Head of caudate nucleus (tissue), 42 donors: Measurements from ENCODE around the gene ATXN1.

Experiments
- DNase-seq, 42 donors: peaks; one replicate each; pipeline versions ENCODE4 v3.0.0 to v3.0.0-alpha.2; 2020 to 2021; ENCODE audit warnings: mixed read lengths in 7 of 42
- intact Hi-C: fragments of 100-400 bp; cut with DNase I; formaldehyde crosslinking; loops from one replicate; pipeline ENCODE4 v1.15.0; 2022

ATXN1 gene

DNA sequence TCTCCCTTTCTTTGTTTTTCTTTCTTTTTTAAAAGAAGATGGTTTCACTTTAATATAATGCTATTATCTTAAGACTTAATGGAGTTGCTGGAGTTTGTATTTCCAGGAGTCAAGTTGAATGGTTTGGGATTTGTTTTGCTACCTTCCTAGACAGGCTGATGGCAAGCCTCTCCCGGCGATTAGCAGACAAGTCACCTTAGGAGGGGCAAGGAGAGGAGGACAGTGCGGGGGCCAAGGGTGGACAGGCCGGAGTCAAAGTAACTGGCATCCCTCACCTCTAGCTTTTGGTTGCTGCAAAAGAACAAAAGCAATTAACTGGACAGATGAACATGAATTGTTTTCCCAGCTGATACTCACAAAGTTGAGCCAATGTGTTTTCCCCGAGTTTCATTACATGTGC is 465.8 kb downstream of the ATXN1 start:
- peak in 3 of 42 donors; percentile 23 to 32 (median 30) for DNase-seq
- intact Hi-C loops, result no loop called here

DNA sequence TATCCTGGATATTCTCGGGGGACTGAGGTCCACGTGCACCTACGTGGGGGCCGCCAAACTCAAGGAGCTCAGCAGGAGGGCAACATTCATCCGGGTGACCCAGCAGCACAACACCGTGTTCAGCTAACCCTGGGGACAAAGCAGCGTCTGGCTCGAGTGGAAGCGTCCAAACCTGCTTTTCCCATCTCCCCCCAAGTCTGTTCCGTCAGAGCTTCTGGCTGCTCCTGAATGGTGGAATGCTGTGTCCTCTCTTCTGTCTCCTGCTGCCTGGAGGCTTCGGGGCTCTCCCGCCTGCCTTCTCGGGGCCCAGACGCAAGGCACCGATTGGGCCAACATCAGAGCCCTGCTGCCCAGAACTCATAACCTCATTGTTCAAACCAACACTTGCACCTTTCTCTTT is 466.2 kb downstream of the ATXN1 start:
- intact Hi-C loops, result no loop called here
- DNase-seq, result peak in 4 of 42 donors; percentile 30 to 41 (median 32)

DNA sequence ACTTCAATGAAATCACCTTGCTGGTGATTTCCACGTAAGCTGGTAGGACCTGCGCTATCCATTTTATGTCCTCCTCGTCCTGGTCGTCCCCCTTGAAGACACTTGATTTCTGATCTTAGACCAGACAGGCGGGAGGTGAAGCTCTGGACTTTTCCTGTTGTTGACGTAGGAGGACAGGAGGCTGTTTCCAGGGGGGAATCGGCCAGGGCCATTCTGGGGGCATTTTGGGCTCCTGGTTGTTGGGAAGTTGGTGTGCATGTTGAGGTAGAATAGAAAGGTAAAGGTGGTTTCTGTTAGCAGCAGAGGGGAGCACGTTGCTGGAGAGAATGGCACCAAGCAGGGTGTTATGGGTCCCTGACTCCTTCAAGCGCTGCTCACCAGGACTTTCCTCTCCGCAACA is 466.9 kb downstream of the ATXN1 start:
- intact Hi-C loops, result no loop called here

DNA sequence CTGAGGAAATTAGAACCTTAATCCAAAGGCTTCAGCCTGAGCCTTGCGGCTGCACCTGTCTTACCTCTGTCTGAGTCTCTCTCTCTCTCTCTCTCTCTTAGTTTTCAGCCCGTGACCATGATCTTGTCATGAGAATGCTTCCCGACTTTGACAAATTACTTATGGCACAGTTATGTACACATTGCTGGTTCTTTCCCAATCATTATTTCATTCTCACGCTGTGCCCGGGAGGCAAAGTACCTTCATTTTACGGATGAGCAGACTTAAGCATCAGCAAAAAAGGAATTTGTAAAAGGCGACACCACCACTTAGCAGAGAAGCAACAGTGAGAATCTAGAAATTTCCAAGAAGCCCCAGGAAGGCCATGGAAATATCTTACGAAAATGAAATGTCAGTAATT is 468.3 kb downstream of the ATXN1 start:
- intact Hi-C loops, result no loop called here
- peak in 1 of 42 donors; percentile 16 for DNase-seq

More for the DNA sequence above, 466.9 kb downstream of the ATXN1 start:
- peak in 1 of 42 donors; percentile 26 for DNase-seq

DNA sequence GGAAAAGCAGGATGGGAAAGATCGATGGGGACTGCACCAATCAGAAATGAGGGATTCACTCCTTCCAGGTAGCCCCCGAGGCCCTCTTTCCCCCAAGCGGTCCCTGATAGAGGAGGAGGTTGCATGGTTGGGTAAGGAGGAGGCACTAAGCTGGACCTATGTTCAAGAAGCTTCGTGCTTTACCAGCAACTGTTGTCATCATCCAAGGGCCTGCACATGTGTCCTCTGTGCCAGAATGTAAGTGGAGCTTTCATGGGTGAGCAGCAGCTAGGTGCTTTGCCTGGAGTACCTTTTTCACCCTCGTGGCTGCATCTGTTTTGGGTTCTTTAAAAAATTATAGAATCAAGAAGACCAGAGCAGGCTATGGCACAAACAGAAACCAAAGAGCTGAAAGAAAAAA is 468.8 kb downstream of the ATXN1 start:
- peak in 2 of 42 donors; percentile 15 to 25 for DNase-seq
- intact Hi-C loops, result no loop called here

DNA sequence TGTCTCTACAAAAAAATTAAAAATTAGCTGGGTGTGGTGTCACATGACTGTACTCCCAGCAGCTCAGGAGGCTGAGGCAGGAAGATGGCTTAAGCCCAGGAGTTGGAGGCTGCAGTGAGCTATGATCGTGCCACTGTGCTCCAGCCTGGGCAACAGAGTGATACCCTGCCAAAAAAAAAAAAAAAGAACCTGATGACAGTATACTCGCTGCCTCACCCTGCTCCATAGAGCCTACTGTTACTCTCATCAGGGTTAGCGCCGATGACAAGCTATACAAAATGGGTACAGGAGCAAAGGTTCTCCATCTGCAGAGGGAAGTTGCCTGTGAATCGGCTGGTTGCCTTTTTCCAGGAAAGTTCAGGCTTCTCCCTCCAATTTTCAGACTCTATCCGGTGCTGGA is 469.5 kb downstream of the ATXN1 start:
- intact Hi-C loops, result no loop called here
- DNase-seq, result peak in 1 of 42 donors; percentile 2

DNA sequence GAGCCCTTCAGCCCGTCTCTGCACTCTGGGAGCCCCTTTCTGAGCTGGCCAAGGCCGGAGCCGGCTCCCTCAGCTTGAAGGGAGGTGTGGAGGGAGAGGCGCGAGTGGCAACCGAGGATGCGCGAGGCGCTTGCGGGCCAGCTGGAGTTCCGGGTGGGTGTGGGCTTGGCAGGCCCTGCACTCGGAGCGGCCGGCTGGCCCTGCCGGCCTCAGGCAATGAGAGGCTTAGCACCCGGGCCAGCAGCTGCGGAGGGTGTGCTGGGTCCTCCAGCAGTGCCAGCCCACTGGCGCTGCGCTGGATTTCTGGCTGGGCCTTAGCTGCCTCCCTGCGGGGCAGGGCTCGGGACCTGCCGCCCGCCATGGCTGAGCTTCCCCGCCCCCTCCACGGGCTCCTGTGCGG is 473.1 kb downstream of the ATXN1 start:
- intact Hi-C loops, result loop anchor here (5.0 kb wide), 1 partner anchor 44 kb away; no protein-coding TSS in a partner anchor
- peak in 2 of 42 donors; percentile 14 to 28 for DNase-seq

DNA sequence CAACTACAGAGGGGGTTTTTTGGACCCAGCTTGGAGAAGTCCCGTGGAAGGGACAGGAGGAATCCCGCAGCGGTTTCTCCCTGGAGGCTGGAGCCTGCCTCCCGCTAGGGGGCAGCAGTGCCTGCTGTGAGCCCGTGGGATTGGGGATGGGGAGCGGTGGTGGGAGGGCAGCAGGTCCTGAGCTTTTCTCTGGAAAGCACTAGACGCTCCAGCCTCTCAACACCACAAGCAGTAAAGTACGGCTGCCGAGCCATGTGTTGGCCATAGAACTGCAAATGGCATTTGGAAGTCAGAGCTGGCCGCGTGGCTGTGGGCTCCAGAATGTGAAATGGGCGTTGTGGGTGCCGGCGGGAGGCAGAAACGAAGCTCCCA is 475.1 kb downstream of the ATXN1 start:
- peak; percentile 46 to 92 (median 79) for DNase-seq
- intact Hi-C loops, result loop anchor here (5.0 kb wide), 1 partner anchor 46 kb away; no protein-coding TSS in a partner anchor

DNA sequence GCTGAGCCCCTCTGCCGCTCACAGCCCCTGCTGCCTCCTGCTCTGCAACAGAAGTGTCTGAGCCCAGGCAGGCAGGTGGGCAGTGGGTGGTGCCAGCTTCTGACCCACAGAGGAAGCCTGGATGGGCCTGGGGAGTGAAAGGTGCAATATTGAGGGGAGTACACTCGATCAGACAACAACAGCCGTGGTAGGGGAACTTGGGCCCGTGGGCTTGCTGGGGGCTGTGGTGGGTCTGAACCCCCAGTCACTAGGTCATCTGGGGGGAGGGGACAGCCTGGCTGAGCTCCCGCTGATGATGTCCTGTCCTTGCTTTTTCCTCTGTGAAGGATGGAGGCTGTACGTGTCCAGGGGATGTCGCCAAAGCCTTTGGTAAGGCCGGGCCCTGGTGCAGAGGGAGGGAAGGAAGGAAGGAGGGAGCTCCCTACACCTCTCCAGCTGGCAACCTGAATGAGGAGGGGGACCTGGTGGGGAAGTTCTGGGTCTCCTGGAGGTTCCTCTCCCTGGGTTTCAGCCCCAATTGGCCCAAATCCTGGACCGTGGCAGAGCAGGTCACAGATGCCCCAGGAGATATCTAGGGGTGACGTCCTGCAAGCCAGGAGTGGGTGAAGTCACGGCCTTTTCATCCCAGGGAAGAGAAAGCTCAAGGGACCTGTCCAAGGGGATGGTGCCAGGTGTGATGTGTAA is 475.7 kb downstream of the ATXN1 start:
- DNase-seq, result no peak
- intact Hi-C loops, result loop anchor here (5.0 kb wide), 1 partner anchor 47 kb away; no protein-coding TSS in a partner anchor

DNA sequence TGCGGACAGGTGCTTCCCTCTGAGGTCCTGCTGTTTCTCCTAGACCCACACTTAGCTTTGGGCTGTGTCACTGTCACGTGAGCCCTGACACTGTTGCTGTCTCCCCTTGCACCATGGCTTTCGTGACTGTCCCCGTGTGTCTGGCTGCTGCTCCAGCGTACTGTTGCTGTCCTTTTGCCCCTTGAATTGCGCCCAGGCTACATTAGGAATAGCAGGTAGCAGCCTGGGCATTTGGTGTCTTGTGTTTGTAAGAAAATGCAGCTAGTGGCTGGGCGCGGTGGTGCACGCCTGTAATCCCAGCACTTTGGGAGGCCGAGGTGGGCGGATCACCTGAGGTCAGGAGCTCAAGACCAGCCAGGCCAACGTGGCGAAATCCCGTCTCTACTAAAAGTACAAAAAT is 476.8 kb downstream of the ATXN1 start:
- DNase-seq, result peak in 1 of 42 donors; percentile 16
- intact Hi-C loops, result no loop called here

DNA sequence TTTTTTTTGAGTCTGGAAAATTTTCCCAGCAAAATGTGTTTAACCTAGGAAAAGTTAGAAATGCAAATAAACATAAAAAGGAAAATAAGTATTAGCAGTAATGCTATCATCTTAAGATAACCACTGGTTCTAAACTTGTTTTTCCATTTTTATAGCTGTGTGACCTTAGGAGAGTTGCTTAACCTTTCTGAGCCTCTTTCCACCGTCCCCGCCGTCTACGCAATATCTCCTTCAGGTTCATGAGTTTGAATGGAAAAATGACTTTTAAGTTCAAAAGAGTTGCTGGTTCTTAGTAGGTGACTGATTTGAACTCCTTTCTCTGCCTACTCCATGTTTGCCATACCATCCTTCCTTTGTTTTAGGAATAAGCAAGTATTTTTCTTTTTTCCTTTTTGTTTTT is 478.9 kb downstream of the ATXN1 start:
- peak in 1 of 42 donors; percentile 8 for DNase-seq
- intact Hi-C loops, result no loop called here

DNA sequence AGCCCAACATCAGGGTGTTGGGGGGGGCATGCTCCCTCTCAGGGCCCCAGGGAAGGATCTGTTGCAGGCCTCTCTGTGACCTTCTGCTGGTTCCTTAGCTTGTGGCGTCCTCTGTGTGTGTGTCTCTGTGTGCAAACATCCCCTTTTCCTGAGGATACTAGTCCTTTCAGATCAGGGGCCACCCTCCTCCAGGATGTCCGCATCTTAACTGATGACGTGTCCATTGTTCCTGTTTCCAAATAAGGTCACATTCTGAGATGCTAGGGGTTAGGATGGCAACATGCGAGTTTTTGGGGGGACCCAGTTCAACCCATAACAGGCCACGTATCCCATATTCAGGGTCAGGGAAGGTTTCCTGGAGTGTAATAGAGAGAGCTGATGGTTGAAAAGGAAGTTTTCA is 482.0 kb downstream of the ATXN1 start:
- intact Hi-C loops, result no loop called here
- DNase-seq, result peak in 1 of 42 donors; percentile 10

DNA sequence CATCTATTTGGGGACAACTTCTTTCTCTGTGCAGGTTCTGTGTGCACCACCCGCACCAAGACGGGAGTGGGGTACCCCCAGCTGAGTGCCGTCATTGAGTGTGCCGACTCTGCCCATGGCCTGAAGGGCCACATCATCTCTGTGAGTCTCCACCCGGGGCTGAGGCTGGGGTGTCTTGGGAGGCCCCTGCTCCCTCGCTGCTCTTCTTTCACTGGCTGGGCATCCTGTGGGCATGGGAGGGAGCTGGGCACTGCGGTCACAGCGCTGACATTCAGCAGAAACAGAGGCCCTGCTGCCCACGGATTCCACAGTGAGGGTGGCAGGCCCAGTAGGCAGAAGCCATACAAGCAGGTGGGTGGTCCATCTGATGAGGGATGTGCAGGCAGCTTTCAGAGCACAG is 482.5 kb downstream of the ATXN1 start:
- peak in 1 of 42 donors; percentile 12 for DNase-seq
- intact Hi-C loops, result no loop called here

DNA sequence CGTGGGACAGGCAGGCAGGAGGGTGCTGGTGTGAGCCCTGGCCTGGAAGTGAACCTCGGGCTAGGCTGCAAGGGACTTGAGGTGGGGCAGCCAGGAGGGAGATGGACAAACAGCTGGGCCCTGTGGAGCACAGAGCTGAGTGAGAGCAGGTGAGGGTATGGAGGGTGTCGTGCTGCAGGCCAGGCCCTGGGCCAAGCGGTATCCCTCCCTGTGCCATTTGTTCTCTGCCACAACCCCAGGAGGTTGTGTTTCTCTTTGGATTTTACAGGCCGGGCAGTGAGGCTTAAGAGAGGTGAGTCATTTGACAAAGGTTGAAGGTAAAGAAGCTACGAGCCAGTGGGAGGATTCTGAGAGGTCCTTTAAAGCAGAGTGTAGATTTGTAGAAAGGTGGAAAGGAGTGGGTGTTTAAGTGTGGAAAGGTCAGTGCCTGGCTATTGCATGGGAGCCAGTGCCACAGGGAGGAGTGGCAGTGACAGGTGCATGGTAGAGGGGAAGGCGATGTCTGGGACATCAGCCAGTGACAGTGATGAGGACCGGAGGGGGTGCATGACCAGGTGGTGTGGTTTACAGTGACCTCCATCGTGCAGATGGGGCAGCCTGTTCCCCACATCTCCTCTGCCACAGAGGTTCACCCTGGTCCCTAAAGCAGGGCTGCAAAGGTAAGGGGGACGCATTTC is 483.1 kb downstream of the ATXN1 start:
- peak in 1 of 42 donors; percentile 12 for DNase-seq
- intact Hi-C loops, result no loop called here

DNA sequence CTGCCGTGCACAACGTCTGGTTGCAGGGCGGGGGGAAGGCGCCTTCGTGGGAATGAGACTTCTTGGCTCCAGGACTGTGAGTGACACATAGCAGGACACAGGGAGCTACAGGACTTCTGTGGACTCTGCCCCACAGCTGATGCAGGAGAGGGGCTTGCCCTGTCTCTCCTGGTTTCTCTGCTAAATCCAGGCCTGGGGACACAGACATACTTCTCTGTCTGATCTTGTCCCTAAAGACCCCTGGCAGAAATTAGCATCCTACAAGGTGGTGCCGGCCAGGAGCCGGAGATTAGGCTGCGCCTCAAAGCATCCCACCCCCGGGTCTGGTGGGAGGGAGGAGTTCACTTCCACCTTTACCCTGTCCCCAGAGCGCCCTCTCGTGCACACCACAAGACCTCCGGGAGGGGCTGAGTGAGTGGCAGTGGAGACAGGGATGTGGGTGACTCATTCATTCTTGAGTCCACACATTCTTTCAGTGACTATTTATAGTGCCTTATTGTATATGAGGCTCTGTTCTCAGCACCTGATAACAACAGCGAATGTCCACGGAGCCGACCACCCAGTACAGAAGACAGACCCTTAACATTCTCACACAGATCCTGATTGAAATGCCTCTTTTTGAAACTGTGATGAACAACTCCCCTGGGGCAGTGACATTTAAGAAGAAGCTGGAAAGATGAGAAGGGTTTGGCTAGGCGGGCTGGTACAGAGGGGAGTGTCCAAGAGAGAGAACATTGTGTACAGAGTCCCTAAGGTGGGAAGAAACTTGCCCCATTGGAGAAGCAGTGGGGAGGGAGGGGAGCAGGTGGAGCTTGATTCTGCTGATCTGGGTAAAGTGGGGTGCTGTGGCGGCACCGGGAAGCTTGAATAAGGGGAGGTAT is 483.9 kb downstream of the ATXN1 start:
- intact Hi-C loops, result no loop called here
- peak in 5 of 42 donors; percentile 24 to 50 (median 30) for DNase-seq

DNA sequence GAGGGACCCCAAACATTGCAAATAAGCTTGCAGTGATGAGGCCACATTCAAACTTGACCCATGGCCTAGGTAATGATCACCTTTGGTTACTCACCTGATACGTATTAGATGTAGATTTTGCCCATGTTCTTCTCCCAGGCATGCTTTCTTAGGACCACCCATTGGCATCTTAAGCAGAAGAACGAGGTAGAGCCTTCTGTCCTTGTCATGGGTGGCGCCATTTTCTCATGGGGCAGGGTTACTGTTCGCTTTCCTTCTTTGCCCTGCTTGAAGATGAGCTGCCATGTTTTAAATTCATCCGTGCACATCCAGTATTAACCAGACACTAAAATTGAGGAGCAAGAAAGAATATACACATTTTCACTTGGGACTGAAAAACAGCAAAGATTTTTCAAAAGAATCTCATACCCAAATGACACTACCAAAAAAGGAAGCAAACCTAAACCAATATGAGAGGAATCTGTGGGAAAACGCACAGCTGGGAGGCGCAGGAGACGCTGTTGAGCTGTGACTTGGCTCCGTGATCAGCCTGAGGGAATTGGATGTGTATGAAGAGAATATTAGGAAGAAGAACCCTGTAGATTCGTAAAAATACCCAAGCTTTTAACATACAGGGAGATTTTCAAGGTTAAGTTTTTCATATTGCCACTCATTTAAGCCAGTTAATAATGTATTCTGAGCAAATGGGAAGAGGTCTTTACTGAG is 486.2 kb downstream of the ATXN1 start:
- intact Hi-C loops, result no loop called here
- no peak for DNase-seq

DNA sequence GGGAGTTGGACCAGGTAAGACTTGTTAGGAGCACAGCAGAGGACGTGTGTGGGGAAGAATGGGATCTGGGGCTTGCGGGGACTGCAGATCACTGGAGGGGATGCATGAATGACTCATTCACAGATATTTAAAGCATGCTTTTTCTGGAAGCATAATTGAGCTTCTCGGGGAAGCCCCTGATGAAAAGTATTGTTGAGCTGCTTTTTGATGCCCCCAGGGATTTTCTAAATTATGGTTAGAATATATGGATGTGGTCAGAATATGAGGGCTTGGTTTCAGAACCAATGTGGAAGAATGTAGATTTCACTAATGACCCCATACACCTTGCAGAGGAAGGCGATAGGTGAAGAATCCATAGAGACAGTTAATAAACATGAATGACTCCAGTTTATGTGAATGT is 486.8 kb downstream of the ATXN1 start:
- DNase-seq, result no peak
- intact Hi-C loops, result no loop called here

DNA sequence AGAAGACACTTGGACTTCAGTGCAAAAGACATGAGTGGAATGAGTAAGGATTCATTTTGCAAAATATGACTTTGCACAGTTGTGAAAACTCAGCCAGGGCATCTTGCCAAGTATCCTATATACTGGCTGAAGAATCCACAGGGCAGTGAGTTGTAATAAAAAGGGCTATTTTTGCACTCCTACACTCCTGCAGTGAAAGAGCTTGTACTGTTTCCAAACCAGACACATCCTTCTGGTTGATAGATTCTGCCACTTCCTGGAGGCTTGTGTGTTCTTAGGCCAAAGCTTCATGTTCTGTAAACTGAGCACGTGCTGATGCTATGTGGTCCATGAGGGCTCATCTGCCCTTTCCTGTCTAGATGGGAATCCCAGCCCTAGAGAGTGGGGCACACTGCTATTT is 488.0 kb downstream of the ATXN1 start:
- intact Hi-C loops, result no loop called here
- no peak for DNase-seq

DNA sequence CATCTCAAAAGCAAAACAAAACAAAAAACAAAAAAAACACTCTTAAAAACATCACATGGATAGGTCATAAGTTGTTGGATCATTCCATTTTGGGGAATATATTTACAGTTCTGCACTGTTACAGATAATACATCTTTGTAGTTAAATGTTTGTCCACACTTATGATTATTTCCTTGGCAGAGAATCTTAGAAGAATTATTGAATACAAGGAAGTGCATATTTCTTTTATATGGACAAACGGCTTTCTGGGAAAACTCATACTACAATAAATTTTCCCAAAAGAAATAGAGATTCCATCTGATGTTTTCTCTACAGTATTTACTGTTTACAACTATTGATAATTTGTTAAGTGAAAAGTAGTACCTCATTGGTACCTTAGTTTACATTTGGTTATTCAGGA is 489.1 kb downstream of the ATXN1 start:
- no peak for DNase-seq
- intact Hi-C loops, result no loop called here
